ENCODE data around the gene TMEM151A. TPM values are rescaled to one million over a fixed set of nuclear protein-coding genes. Genes with fewer than 3 reads are reported as not detected.

Gene TMEM151A
- total and polyA plus RNA-seq, 8 donors: 0.17 to 0.47 (median 0.28) TPM; not detected in 1

- no peak overlapping the region for H3K4me3 ChIP-seq
- peaks cover 3 to 31% of the 10 kb centered on the region in 2 donors for H3K4me1 ChIP-seq
- DNase-seq (no peak), ATAC-seq (no peak)
- peaks cover 0 to 31% of the 10 kb centered on the region in 2 donors for H3K36me3 ChIP-seq
- no peak overlapping the region for H3K27ac ChIP-seq
- H3K27me3 ChIP-seq: peaks cover 0 to 14% of the 10 kb centered on the region in 2 donors
- H3K9me3 ChIP-seq: no peaks in the 10 kb centered on the region
- no peak for TF ChIP-seq CTCF (IDR thresholded peaks at IDR 0.05)
- intact Hi-C loops (cut with DNase I): no loop called here
Measured at GRCh38 chr11:66281001-66281400, 10.7 kb upstream of the TMEM151A start.

- Histone ChIP-seq H3K27me3 (peaks cover 0 to 14% of the 10 kb centered on the region in 2 donors), H3K9me3 (no peaks in the 10 kb centered on the region), H3K36me3 (peaks cover 0 to 22% of the 10 kb centered on the region in 2 donors), H3K4me1 (peaks cover 3 to 28% of the 10 kb centered on the region in 2 donors), H3K4me3 (no peak overlapping the region), H3K27ac (no peak overlapping the region)
- intact Hi-C loops (cut with DNase I): no loop called here
- no peak for TF ChIP-seq CTCF (IDR thresholded peaks at IDR 0.05)
- ATAC-seq (no peak), DNase-seq (no peak)
Measured at GRCh38 chr11:66281776-66282467, 9.8 kb upstream of the TMEM151A start.

- no peak overlapping the region for H3K4me3 ChIP-seq
- peak; percentile 92 for ATAC-seq
- H3K4me1 ChIP-seq: peaks cover 3 to 27% of the 10 kb centered on the region in 2 donors
- intact Hi-C loops (cut with DNase I): no loop called here
- no peak overlapping the region for H3K27ac ChIP-seq
- no peaks in the 10 kb centered on the region for H3K9me3 ChIP-seq
- peaks cover 0 to 20% of the 10 kb centered on the region in 2 donors for H3K36me3 ChIP-seq
- TF ChIP-seq CTCF (IDR thresholded peaks at IDR 0.05): peak; percentile 93 to 99
- peak; percentile 91 to 100 (median 98) for DNase-seq
- peaks cover 0 to 10% of the 10 kb centered on the region in 2 donors for H3K27me3 ChIP-seq
Measured at GRCh38 chr11:66282468-66283455, 8.9 kb upstream of the TMEM151A start.

GRCh38 chr11:66283461-66284105 lies 8.1 kb upstream of the TMEM151A start:
- Histone ChIP-seq H3K36me3 (peaks cover 0 to 20% of the 10 kb centered on the region in 2 donors), H3K4me1 (peaks cover 9 to 29% of the 10 kb centered on the region in 2 donors), H3K27ac (no peak overlapping the region), H3K9me3 (no peaks in the 10 kb centered on the region), H3K4me3 (no peak overlapping the region), H3K27me3 (peaks cover 0 to 5% of the 10 kb centered on the region in 2 donors)
- no peak for ATAC-seq
- no peak for TF ChIP-seq CTCF (IDR thresholded peaks at IDR 0.05)
- no peak for DNase-seq
- intact Hi-C loops (cut with DNase I): no loop called here
